ENCODE measurements around the gene TMPRSS12.
"Not testable (repeated sequence)": the region's sequence is repeated elsewhere in the genome, so short reads cannot be mapped to it uniquely, and the experiment has no call there.

- not testable (repeated sequence) for TF ChIP-seq CTCF (conservative IDR thresholded peaks at IDR 0.05); ZFX (IDR thresholded peaks at IDR 0.05)
These were observed 12.5 kb downstream of the TMPRSS12 start for GRCh38 chr12:50855218-50855617.
